ENCODE measurements around the gene C20orf144.
A peak's percentile ranks its signal among the peaks of the same experiment; 100 is the strongest.

The C20orf144 gene

GRCh38 chr20:33664762-33665144 lies 2.6 kb downstream of the C20orf144 start:
- no peak for DNase-seq (ENCODE audit: low spot score)

- DNase-seq (ENCODE audit: low spot score), result peak; percentile 99
Measured at GRCh38 chr20:33666293-33667244, 4.4 kb downstream of the C20orf144 start, which contains the start of gene ACTL10. ACTL10 (plus strand) TSS chr20:33666943; CDS start chr20:33667498, 555 bp downstream.

GRCh38 chr20:33667245-33667675 lies 5.1 kb downstream of the C20orf144 start:
- peak; percentile 60 for DNase-seq (ENCODE audit: low spot score)

- peak; percentile 85 for DNase-seq (ENCODE audit: low spot score)
Measured at GRCh38 chr20:33667676-33668465, 5.7 kb downstream of the C20orf144 start.

- no peak for DNase-seq (ENCODE audit: low spot score)
Measured at GRCh38 chr20:33668466-33669155, 6.5 kb downstream of the C20orf144 start.

GRCh38 chr20:33669224-33669623 lies 7.1 kb downstream of the C20orf144 start:
- DNase-seq (ENCODE audit: low spot score), result no peak

- no peak for DNase-seq (ENCODE audit: low spot score)
Measured at GRCh38 chr20:33669873-33670640, 7.9 kb downstream of the C20orf144 start.

- no peak for DNase-seq (ENCODE audit: low spot score)
Measured at GRCh38 chr20:33670715-33671499, 8.8 kb downstream of the C20orf144 start.

GRCh38 chr20:33671573-33672288 lies 9.6 kb downstream of the C20orf144 start:
- no peak for DNase-seq (ENCODE audit: low spot score)

- no peak for DNase-seq (ENCODE audit: low spot score)
Measured at GRCh38 chr20:33672426-33673113, 10.4 kb downstream of the C20orf144 start.

- DNase-seq (ENCODE audit: low spot score), result no peak
Measured at GRCh38 chr20:33673114-33673409, 10.9 kb downstream of the C20orf144 start.

GRCh38 chr20:33673410-33674293 lies 11.5 kb downstream of the C20orf144 start:
- DNase-seq (ENCODE audit: low spot score), result peak; percentile 30

GRCh38 chr20:33674294-33675135 lies 12.4 kb downstream of the C20orf144 start, which contains the start of gene NECAB3:
NECAB3 (minus strand) TSS chr20:33674428; CDS start chr20:33674352, 76 bp downstream.
- peak; percentile 78 for DNase-seq (ENCODE audit: low spot score)

- no peak for DNase-seq (ENCODE audit: low spot score)
Measured at GRCh38 chr20:33675136-33675959, 13.2 kb downstream of the C20orf144 start.

GRCh38 chr20:33676121-33676520 lies 14.0 kb downstream of the C20orf144 start:
- DNase-seq (ENCODE audit: low spot score), result no peak
